Globus pallidus (tissue), 1 donor: ENCODE results near the gene PLCH2.
A peak's percentile ranks its signal among the peaks of the same experiment; 100 is the strongest.
"Not testable (repeated sequence)": the region's sequence is repeated elsewhere in the genome, so short reads cannot be mapped to it uniquely, and the experiment has no call there.

Experiments used
- DNase-seq: peaks from one replicate; pipeline ENCODE4 v3.0.0-alpha.2; 2015; ENCODE audit warnings: low spot score

The PLCH2 gene

DNA sequence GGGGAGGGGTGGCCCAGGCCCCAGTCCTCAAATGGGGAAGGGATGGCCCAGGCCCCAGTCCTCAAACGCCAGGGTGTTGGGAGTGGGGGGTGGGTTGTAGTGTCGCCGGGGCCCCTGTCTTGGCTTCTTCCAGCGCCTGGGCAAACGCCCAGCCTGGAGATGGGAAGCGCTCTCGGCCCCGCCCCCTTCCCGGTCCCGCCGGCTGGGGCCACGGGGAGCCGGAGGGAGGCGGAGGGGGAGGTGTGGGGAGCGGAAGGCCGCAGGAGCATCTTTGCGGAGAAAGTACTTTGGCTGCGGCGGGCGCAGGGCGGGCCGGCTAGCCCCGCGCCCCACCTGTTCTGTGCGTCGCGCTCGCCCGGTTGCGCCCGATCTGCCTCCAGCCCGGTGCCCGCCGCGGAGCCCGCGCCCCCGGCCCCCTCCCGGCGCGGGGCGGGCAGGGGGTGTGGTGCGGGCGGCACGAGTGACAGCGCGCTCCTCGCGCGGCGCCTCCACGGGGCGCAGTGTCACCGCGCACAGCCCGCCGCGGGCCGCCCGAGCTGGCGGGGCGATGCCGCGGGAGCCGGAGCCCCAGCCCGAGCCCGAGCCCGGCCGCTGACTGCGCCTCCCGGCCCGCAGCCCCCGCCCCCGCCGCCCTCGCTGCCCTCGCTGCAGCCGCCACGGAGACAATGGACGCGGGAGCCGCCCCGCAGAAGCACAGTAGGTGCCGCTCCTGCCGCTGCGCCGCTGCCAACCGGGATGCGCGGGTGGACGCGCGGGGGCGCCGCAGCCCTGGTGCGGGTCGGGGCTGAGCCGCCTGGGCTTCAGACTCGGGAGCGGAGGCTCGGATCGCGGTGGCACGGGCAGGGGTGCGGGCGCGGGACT lies 32.6 kb upstream of the PLCH2 start:
- peak; percentile 71 for DNase-seq

DNA sequence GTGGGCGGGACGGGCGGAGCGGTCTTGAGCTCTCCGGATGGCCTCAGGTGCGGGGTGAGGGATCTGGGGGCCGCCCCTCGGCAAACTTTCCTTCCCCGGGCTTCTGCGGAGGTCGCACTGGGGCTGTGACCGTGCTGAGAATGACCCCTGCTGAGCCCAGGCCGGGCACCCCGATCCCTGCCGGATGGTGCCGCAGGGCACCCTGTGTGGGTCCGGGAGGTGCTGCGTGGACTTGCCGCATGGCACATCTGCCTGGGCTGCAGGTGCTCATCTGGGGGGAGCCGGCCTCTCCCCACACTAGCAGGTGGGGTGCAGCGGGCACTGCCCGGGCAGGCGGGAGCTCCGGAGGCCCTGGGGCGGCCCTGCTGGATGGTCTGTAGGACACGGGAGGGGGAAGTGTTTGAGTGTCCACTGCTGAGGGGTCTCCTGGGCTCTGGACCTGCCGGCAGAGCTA lies 31.9 kb upstream of the PLCH2 start:
- no peak for DNase-seq

DNA sequence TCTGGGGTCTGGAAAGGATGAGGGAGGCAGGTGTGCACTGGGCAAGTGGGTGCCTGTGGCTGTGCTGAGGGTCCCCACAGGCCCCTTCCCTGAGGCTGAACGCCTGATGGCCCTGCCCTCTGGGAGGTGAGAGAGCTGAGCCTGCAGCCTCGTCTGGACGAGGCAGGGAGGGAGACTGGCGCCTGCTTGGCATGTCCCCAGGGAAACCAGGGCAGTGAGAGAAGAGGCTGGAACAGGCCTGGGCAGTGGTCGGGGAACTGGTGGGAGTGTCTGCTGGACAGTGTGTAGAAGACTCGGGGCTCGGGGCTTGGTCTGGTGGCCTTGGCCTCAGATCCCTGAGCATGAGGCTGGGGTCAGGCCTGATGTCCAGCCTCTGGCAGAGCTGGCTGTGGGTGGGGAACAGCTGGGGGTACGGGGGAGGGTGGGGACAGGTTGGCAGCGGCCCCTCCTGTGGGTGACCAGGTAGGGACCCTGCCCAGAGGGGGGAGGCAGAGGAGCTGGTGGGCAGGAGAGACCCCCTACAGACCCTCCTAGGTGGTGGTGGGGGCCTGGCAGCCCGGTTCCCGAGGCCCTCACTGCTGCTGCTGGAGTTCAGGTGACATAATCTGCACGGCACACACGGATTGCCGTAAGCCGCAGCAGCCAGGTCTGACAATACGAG lies 30.8 kb upstream of the PLCH2 start:
- DNase-seq: peak; percentile 22

DNA sequence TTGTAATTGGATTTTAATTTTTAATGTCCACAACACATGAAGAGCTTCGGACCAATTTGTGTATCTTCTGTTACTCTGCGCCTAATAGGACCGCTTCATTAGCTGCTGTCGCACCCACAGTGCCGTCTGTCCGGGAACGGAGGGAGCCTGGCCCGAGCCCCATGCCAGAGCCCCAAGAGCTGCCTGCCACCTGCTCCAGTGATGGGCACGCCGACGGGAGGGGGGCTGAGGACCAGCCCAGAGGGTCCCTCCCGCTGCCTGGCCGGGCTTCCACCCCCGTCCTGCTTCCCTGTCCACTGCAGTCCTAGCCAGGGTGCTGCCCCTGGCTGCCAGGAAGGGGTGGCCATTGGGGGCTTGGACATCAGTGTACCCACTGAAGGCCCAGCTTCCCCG lies 30.3 kb upstream of the PLCH2 start:
- peak; percentile 58 for DNase-seq

DNA sequence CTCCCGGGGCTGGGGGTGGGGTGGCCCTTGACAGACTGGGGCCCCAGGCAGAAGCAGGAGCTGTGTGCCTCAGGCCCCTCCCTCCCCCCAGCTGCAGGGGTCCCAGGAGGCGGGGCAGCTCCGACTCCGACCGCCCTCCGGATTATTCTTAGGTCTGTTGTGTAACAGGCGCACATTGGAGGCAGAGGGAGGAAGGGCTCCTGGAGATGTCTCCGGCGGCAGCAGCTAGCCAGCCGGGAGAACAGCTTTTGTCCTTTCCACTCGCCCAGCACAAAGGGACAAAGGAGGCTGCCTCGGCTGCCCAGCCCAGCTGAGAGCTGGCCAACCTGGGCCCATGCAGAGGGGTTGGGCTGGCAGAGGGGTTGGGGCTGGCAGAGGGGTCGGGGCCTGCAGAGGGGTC lies 29.7 kb upstream of the PLCH2 start:
- peak; percentile 84 for DNase-seq

DNA sequence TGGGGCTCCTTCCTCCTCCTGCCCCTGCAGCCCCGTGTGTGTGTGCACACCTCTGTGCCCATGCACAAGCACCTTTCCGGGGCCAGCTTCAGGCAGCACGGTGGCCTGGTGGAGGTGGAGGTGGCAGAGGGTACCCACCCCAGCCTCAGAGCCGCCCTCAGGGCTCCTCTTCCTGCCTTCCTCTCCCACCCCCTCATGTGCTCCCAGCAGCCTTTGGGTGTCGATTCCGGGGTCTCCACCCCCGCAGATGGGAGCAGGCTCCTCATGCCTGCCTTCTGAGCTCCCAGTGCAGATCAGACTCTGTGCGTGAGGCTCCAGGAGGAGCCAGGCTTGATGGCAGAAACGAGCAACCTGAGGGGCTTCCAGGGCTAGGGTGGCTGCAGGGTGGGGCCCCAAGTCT lies 29.2 kb upstream of the PLCH2 start:
- DNase-seq: no peak

DNA sequence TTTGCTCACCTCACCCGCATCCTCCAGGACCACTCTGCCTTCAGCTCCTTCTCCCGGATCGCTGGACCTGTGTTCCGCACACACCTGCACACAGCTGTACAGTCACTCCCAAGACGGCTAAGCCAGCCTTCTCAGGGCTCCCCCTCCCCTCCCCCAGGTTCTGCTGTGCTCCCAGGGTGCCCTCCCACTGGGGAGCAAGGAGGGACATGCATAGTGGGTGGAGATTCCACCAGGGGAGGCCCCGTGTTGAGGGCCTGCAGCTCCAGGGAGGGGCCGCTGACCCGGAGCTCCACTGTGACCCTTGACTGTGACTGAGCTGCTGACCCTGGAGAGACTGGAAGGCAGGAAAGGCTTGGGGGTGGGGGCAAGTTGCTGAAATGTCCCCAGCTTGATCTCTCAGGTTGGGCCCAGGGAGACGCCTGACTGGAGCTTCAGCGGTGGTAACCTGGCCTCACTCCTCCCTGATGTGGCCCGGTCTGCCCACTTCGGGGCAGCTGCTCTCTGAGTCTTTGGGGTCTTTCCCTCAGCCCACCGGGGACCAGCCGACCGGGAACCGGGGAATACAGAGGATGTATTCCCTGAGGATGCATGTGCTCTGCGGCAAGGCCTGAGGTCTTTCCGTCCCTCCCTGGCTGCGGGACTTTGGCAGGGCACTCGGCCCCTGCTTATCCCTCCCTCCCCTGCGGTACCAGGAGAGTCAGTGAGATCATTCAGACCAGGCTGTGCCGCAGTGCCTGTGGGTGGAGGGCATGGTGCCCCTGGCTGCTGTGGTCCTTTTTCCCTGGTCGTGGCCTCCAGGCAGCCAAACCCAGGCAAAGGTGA lies 28.6 kb upstream of the PLCH2 start:
- DNase-seq: peak; percentile 31

DNA sequence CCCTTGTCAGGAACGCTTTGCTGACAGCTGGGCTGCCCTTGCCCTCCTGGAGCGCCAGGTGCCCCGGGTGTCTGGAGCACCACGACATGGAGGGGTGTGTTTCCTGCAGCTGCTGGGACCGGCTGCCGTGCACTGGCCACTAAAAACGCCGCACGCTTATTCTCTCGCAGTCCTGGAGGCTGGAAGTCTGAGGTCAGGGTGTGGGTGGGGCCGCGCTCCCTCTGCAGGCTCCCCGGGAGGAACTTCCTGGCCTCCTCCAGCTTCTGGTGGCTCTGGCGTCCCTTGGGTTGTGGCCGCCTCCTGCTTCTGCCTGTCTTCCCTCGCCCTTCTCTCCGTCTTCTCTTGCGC lies 28.0 kb upstream of the PLCH2 start:
- peak; percentile 11 for DNase-seq

DNA sequence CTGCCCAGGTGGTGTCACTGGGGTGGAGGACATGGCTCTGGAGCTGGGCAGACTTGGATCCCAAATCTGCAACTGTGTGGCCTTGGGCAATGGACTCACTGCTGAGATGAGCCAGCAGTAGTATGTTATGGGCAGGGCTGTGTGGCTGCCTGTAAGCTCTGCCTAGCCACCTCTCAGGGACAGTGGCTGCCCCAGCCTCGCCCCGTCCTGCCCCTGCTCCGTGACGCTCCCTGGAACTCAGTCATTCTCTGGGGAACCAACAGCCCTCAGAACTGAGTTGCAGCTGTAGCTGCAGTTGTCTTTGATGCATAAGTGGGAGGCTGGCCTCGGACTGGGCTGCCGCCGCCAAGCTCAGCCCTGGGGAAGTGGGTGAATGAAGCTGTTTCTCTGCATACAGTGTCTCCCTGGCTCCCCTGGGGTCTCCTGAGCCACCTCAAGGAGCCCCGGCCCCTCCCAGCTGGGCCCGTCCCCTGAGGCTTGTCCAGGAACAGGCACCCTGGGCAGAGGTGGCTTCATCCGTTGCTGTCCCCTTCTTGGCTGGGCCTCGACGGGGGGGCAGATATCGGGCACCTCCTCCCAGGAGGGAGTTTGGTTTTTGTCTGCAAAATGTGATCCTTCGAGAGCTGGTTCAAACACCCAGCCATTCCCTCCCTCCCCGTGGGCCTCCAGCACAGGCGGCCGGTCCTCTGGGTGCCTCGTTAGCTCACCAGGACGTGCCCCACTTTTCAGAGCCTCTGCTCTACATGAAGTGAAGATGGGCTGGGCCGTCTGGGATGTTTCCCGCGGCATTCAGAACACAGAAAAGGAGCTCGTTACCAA lies 26.2 kb upstream of the PLCH2 start:
- DNase-seq: peak; percentile 76

DNA sequence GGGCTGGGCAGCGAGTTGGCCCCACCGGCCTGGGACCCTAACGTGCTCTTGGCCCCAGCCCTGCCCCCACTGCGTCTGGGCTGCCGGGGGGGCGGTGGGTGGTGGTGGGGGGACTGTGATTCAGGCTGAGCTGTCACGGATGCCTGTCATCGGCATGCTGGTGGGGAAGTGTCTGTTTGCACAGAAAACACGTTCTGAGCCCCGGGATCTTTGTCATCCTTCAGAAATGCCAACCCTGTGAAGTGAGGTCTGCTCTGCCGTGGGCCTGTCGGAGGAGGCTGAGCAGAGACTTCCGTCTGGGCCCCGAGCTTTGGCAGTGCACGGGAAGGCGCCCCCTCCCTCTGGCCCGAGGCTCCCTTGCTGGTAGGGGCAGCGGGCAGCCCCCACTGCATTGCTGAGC lies 24.3 kb upstream of the PLCH2 start:
- no peak for DNase-seq

DNA sequence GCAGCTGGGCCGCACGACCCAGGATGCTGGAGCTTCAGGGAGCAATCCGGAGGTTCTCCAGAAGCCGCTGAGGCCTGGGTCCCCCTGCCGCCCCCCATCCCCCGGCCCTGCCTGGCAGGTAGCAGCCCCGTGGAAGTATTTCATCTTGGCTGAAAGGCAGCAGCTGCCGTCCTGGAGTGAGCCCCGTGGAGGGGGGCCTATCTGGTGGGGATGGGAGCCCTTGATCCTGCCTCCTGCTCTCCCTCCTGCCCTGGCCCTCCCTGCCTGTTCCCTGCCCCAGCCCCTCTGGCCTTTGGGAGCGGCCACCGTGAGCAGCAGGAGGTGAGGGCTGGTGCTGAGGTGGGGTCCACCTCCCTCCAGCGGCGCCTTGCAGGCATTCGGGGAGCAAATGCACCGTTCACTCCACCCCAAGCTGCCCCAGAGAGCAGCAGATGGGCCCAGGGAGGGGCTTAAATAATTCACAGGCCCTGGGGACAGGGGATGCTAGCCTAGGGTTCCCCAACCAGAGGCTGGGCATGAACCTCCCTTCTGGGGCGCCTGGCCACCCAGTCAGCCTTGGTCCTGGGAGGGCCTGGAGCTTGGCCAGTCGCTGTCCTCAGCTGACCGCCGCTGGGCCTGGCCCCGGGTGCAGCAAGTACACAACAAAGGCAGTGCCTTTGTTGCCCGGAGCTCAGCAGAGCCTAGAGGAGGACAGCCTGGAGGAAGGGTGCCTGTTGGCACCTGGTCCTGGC lies 23.7 kb upstream of the PLCH2 start:
- peak; percentile 94 for DNase-seq

DNA sequence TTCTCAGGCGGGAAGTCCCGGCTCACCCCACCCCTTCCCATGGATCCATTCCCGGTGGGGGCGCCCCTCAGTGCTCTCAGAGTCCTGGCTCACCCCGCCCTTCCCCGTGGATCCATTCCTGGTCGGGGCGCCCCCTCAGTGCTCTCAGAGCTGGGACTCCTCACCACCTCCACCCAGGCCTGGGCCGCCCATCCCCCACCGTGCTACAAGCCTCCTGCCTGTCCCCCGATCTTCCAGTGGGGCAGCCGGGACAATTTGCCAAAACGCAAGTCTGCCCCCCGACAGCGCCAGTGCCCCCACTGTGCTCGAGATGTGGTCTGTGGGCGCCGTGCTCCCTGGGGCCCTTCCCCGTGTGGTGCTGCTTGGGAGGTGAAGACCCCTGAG lies 23.2 kb upstream of the PLCH2 start:
- DNase-seq: peak; percentile 26

DNA sequence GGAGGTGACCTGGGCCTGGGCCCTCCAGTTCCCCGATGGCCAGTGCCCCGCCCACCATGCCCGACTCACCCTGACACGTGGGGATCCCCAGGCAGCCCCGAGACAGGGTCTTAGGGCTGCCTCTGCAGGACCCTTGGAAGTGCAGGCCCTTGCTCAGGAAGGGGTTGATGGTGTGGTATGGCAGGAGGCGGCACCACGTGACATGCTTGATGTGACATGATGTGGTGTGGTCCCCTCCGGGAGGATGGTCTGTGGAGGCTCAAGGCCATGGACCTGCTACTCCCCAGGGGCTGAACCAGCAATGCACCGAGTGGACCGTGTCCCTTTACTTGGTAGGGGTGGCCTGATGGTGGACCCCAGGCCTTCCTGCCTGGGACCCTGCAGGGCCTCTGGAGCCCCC lies 21.9 kb upstream of the PLCH2 start:
- DNase-seq: no peak

DNA sequence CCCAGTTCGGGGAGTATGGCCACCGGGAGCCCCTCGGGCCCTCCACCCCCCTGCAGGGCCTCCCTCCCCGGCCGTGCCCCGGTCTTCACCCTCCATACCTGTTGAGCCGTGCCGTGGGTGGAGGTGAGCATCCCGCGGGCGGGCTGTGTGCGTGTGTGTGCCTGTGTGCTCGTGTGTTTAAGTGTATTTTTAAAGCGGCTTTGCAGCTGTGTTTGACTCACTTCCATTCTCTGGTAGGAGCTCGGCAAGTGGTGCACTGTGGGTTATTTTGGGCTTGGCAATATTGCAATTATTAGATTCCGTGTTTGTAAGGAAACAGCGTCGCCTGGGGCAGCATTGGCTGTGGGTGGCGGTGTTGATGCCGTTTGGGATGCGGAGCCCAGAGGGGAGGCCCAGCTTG lies 20.3 kb upstream of the PLCH2 start:
- no peak for DNase-seq

DNA sequence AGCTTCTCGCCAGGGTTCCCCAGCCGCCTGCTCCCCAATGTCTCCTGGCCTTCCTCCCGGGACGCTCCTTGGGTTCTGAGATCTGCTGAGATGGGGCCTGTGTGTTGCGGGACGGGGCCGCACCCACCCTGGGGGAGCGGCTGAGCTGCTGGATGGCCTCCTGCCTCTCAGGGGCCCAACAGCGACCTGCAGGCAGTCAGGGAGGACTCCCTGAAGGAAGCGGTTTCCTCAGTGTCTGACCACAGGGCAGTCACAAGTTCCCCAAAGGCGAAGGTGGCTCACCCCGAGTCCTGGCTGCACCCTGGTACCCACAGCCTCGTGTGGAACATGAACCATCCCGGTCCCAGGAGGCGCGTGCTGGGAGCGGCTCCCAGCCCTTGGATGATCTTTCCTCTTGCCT lies 18.6 kb upstream of the PLCH2 start:
- DNase-seq: no peak

DNA sequence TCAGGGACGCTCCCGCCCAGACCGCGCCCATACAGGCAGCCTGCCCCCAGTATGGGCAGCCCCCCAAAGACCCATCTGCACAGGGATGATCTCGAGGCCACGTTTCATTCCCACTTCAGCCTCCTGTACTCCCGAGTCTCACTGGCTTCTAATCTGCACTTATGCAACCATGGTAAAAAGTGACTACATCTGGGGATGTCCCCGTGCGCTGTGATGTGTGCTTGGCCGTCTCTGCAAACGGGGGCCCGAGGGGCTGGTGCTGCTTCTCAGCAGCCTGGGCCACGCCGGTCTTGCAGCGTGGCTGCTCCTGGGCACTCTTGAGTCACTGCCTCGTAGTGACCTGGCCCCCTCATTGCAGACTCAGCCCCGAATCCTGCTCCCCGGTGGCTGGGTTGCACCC lies 17.4 kb upstream of the PLCH2 start:
- DNase-seq: no peak

DNA sequence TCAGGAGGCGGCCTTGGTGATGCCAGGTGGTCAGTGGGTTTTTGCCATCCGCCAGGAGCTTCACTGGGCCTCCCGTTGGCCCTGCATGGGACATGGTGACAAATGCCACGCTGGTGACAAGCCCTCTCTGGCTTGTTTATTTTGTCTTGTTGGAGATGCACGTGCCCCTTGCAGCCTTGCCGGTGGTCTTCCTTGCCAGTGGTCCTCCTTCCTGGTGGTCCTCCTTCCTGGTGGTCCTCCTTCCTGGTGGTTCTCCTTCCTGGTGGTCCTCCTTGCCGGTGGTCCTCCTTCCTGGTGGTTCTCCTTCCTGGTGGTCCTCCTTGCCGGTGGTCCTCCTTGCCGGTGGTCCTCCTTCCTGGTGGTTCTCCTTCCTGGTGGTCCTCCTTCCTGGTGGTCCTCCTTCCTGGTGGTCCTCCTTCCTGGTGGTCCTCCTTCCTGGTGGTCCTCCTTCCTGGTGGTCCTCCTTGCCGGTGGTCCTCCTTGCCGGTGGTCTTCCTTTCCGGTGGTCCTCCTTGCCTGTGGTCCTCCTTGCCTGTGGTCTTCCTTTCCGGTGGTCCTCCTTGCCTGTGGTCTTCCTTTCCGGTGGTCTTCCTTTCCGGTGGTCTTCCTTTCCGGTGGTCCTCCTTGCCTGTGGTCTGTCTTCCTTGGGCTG lies 16.9 kb upstream of the PLCH2 start:
- not testable (repeated sequence) for DNase-seq

DNA sequence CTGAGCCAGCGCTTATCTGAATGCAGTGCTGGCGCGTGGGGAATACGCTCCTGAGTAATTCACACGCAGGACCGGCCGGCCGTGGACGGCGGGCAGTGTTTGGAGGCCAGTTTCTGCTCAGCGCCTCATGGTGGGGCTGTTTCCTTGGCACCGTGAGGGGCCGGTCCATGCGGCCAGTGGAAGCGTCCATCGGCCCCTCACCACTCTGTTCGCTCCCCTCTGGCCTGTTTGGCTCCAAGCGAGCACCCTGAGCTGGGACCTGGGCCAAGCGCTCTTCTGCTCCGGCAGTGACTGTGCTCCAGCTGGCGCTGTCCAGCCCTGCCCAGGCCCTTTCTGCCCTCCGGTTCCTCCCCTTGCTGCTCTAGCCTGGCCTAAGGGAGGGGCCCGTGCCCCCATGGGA lies 16.3 kb upstream of the PLCH2 start:
- DNase-seq: peak; percentile 90

DNA sequence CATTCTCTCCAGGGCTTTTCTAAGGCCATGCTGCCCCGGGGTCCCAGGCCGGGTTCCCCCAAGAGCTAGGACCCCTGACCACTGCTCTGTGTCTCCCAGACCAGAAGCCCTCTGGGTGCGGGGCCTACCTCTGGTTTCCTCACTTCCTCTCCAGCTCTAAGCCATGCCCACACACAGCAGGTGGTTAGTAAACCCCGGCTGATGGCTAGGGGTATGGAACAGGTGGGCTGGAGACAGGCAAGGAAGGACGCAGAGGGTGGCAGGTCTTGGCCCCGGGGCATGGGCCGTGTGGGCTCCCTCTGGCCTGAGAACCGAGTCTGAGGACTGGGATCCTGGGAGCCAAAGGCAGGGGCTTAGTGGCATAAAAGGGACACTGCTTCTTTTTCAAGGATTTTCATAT lies 15.9 kb upstream of the PLCH2 start:
- no peak for DNase-seq

DNA sequence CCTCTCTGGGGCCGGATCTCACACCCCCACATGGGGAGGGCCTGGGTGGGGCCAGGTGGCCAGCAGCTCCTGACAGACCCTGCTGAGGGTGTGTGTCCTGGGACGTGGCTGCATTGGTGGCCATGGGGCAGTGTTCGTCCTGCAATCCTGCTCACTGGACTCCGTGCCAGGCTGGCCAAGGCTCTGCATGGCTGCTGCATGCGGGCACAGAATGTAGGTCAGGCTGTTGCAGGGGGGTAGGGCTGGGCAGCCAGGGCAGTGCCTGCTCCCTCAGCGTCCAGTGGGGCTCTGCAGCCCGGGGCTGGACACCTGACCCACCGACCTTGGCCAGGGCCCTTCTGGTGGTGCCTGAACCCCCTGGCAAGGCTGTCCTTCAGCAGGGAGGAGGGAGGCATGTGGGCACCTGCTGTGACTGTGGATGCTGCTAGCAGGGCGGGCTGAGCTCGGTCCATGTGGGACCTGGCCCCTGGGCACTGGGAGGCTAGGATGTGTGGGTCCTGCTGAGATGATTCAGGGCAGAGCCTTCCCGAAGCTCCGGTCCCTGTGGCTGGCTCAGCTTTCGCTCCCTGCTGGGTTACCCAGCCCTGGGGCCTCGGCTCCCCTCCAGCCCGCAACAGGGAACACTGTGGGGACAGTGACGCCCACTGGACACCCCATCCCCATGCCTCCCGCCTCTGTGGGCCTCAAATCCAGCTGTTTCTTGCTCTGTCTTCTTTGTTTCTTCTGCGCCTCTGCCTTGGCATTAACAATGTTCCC lies 14.9 kb upstream of the PLCH2 start:
- DNase-seq: no peak
